ENCODE data around the gene OLAH.

Gene OLAH

GRCh38 chr10:15097011-15097812 is 53.5 kb downstream of the OLAH start, which contains the start of gene RPP38:
RPP38 (plus strand) TSS chr10:15097355; CDS start chr10:15103315, 5,960 bp downstream.
- TF ChIP-seq CTCF (conservative IDR thresholded peaks at IDR 0.05): no peak

GRCh38 chr10:15099886-15100285 is 56.1 kb downstream of the OLAH start:
- peak overlapping the region; percentile 96 for H3K27ac ChIP-seq
- TF ChIP-seq CTCF (conservative IDR thresholded peaks at IDR 0.05): no peak

More at GRCh38 chr10:15097011-15097812, 53.5 kb downstream of the OLAH start, which contains the start of gene RPP38:
- H3K27ac ChIP-seq: peak within 1 kb of the TSS; percentile 96

- no peak for TF ChIP-seq CTCF (conservative IDR thresholded peaks at IDR 0.05)
- H3K27ac ChIP-seq: no peak overlapping the region
Observed at GRCh38 chr10:15103513-15103912, 59.8 kb downstream of the OLAH start.

GRCh38 chr10:15106352-15107013 is 62.7 kb downstream of the OLAH start:
- peak; percentile 93 for TF ChIP-seq CTCF (conservative IDR thresholded peaks at IDR 0.05)
- H3K27ac ChIP-seq: no peak overlapping the region

GRCh38 chr10:15112657-15113056 is 68.9 kb downstream of the OLAH start:
- TF ChIP-seq CTCF (conservative IDR thresholded peaks at IDR 0.05): no peak
- no peak overlapping the region for H3K27ac ChIP-seq

GRCh38 chr10:15113766-15114165 is 70.0 kb downstream of the OLAH start:
- H3K27ac ChIP-seq: no peak overlapping the region
- TF ChIP-seq CTCF (conservative IDR thresholded peaks at IDR 0.05): no peak

GRCh38 chr10:15116225-15116624 is 72.5 kb downstream of the OLAH start:
- H3K27ac ChIP-seq: no peak overlapping the region
- TF ChIP-seq CTCF (conservative IDR thresholded peaks at IDR 0.05): no peak

Data from VCaP (cell line).